ENCODE results near the gene KCNN3.

GRCh38 chr1:154802982-154803920, 66.8 kb downstream of the KCNN3 start:
- no peak for TF ChIP-seq KLF16 (tag by site-specific recombination; IDR thresholded peaks at IDR 0.05)
- TF ChIP-seq, protein P1, sequence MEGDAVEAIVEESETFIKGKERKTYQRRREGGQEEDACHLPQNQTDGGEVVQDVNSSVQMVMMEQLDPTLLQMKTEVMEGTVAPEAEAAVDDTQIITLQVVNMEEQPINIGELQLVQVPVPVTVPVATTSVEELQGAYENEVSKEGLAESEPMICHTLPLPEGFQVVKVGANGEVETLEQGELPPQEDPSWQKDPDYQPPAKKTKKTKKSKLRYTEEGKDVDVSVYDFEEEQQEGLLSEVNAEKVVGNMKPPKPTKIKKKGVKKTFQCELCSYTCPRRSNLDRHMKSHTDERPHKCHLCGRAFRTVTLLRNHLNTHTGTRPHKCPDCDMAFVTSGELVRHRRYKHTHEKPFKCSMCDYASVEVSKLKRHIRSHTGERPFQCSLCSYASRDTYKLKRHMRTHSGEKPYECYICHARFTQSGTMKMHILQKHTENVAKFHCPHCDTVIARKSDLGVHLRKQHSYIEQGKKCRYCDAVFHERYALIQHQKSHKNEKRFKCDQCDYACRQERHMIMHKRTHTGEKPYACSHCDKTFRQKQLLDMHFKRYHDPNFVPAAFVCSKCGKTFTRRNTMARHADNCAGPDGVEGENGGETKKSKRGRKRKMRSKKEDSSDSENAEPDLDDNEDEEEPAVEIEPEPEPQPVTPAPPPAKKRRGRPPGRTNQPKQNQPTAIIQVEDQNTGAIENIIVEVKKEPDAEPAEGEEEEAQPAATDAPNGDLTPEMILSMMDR (tag by site-specific recombination; IDR thresholded peaks at IDR 0.05): no peak
- TF ChIP-seq ZNF146 (tag by site-specific recombination; IDR thresholded peaks at IDR 0.05): no peak
- no peak for TF ChIP-seq ZNF266 (tag by site-specific recombination; IDR thresholded peaks at IDR 0.05; ENCODE audit: low read depth)
- TF ChIP-seq SP3 (tag by site-specific recombination; IDR thresholded peaks at IDR 0.05): no peak
- TF ChIP-seq, protein P2, sequence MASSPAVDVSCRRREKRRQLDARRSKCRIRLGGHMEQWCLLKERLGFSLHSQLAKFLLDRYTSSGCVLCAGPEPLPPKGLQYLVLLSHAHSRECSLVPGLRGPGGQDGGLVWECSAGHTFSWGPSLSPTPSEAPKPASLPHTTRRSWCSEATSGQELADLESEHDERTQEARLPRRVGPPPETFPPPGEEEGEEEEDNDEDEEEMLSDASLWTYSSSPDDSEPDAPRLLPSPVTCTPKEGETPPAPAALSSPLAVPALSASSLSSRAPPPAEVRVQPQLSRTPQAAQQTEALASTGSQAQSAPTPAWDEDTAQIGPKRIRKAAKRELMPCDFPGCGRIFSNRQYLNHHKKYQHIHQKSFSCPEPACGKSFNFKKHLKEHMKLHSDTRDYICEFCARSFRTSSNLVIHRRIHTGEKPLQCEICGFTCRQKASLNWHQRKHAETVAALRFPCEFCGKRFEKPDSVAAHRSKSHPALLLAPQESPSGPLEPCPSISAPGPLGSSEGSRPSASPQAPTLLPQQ (tag by site-specific recombination; IDR thresholded peaks at IDR 0.05): no peak
- no peak for TF ChIP-seq ZNF571 (tag by site-specific recombination; IDR thresholded peaks at IDR 0.05)
- TF ChIP-seq MZF1 (tag by site-specific recombination; IDR thresholded peaks at IDR 0.05; ENCODE audit: borderline replicate concordance): no peak
- no peak for TF ChIP-seq ZNF133 (tag by site-specific recombination; IDR thresholded peaks at IDR 0.05)
- no peak for TF ChIP-seq ATF2 (tag by site-specific recombination; IDR thresholded peaks at IDR 0.05; ENCODE audit: low read depth)
- no peak for TF ChIP-seq MYNN (tag by site-specific recombination; IDR thresholded peaks at IDR 0.05; ENCODE audit: borderline replicate concordance)
- TF ChIP-seq ZNF629 (tag by site-specific recombination; IDR thresholded peaks at IDR 0.05): no peak
- TF ChIP-seq REST (tag by site-specific recombination; IDR thresholded peaks at IDR 0.05): no peak
